ENCODE measurements around the gene CENPX. TPM values are rescaled to one million over a fixed set of nuclear protein-coding genes. Genes with fewer than 3 reads are reported as not detected.
A peak's percentile ranks its signal among the peaks of the same experiment; 100 is the strongest.

Gene CENPX
- total and polyA plus RNA-seq, 2 of the 13 experiments (the other 11 are each of a cell fraction or from before 2014, with no cell fraction given): 92.7 to 170 TPM

GRCh38 chr17:82023447-82024241 lies 966 bp upstream of the CENPX start (continued):
- TF ChIP-seq, protein P1, sequence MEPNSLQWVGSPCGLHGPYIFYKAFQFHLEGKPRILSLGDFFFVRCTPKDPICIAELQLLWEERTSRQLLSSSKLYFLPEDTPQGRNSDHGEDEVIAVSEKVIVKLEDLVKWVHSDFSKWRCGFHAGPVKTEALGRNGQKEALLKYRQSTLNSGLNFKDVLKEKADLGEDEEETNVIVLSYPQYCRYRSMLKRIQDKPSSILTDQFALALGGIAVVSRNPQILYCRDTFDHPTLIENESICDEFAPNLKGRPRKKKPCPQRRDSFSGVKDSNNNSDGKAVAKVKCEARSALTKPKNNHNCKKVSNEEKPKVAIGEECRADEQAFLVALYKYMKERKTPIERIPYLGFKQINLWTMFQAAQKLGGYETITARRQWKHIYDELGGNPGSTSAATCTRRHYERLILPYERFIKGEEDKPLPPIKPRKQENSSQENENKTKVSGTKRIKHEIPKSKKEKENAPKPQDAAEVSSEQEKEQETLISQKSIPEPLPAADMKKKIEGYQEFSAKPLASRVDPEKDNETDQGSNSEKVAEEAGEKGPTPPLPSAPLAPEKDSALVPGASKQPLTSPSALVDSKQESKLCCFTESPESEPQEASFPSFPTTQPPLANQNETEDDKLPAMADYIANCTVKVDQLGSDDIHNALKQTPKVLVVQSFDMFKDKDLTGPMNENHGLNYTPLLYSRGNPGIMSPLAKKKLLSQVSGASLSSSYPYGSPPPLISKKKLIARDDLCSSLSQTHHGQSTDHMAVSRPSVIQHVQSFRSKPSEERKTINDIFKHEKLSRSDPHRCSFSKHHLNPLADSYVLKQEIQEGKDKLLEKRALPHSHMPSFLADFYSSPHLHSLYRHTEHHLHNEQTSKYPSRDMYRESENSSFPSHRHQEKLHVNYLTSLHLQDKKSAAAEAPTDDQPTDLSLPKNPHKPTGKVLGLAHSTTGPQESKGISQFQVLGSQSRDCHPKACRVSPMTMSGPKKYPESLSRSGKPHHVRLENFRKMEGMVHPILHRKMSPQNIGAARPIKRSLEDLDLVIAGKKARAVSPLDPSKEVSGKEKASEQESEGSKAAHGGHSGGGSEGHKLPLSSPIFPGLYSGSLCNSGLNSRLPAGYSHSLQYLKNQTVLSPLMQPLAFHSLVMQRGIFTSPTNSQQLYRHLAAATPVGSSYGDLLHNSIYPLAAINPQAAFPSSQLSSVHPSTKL (CRISPR knock-in tag; IDR thresholded peaks at IDR 0.05): no peak
- TF ChIP-seq TAF15 (IDR thresholded peaks at IDR 0.05; ENCODE audit: low read depth, low read length, poor library complexity, severe bottlenecking) (no peak), IRF2 (CRISPR knock-in tag; IDR thresholded peaks at IDR 0.05) (no peak), NFKBIZ (CRISPR knock-in tag; IDR thresholded peaks at IDR 0.05) (no peak), ZBTB8A (CRISPR knock-in tag; IDR thresholded peaks at IDR 0.05; ENCODE audit: borderline replicate concordance, low read depth) (no peak), DMAP1 (CRISPR knock-in tag; IDR thresholded peaks at IDR 0.05) (no peak; the same call in 1 of the 2 replicates), ZNF496 (CRISPR knock-in tag; IDR thresholded peaks at IDR 0.05; ENCODE audit: insufficient replicate concordance) (no peak), GLI4 (CRISPR knock-in tag; IDR thresholded peaks at IDR 0.05; ENCODE audit: borderline replicate concordance) (0 out of 2 replicates have a peak, but pooled peaks have one; percentile 36), KLF11 (CRISPR knock-in tag; IDR thresholded peaks at IDR 0.05) (no peak), EP300 (IDR thresholded peaks at IDR 0.05; ENCODE audit: low read depth in 2 of 2, low read length in 2 of 2) (no peak), EP300 (CRISPR knock-in tag; IDR thresholded peaks at IDR 0.05; ENCODE audit: borderline replicate concordance) (no peak), ZNF501 (CRISPR knock-in tag; IDR thresholded peaks at IDR 0.05) (peak; percentile 75), SP140L (CRISPR knock-in tag; IDR thresholded peaks at IDR 0.05; ENCODE audit: borderline replicate concordance) (no peak), PRPF4 (IDR thresholded peaks at IDR 0.05; ENCODE audit: low read depth, low read length, poor library complexity, severe bottlenecking) (no peak), TARDBP (CRISPR knock-in tag; IDR thresholded peaks at IDR 0.05) (peak; percentile 18; the same call in 1 of the 2 replicates), NR1H2 (CRISPR knock-in tag; IDR thresholded peaks at IDR 0.05; ENCODE audit: borderline replicate concordance, low read depth) (no peak), ZFY (CRISPR knock-in tag; IDR thresholded peaks at IDR 0.05) (peak; percentile 71), TAF1 (CRISPR knock-in tag; IDR thresholded peaks at IDR 0.05) (peak; percentile 54; the same call in 1 of the 2 replicates), TFDP2 (CRISPR knock-in tag; IDR thresholded peaks at IDR 0.05) (no peak)
- TF ChIP-seq, protein P2, sequence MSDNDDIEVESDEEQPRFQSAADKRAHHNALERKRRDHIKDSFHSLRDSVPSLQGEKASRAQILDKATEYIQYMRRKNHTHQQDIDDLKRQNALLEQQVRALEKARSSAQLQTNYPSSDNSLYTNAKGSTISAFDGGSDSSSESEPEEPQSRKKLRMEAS (IDR thresholded peaks at IDR 0.05): peak; percentile 76
- TF ChIP-seq, protein P3, sequence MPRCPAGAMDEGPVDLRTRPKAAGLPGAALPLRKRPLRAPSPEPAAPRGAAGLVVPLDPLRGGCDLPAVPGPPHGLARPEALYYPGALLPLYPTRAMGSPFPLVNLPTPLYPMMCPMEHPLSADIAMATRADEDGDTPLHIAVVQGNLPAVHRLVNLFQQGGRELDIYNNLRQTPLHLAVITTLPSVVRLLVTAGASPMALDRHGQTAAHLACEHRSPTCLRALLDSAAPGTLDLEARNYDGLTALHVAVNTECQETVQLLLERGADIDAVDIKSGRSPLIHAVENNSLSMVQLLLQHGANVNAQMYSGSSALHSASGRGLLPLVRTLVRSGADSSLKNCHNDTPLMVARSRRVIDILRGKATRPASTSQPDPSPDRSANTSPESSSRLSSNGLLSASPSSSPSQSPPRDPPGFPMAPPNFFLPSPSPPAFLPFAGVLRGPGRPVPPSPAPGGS (CRISPR knock-in tag; IDR thresholded peaks at IDR 0.05): no peak; the same call in 1 of the 2 replicates
- TF ChIP-seq, protein P4, sequence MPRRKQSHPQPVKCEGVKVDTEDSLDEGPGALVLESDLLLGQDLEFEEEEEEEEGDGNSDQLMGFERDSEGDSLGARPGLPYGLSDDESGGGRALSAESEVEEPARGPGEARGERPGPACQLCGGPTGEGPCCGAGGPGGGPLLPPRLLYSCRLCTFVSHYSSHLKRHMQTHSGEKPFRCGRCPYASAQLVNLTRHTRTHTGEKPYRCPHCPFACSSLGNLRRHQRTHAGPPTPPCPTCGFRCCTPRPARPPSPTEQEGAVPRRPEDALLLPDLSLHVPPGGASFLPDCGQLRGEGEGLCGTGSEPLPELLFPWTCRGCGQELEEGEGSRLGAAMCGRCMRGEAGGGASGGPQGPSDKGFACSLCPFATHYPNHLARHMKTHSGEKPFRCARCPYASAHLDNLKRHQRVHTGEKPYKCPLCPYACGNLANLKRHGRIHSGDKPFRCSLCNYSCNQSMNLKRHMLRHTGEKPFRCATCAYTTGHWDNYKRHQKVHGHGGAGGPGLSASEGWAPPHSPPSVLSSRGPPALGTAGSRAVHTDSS (CRISPR knock-in tag; conservative IDR thresholded peaks at IDR 0.05): no peak

All from HepG2 (cell line).